Measurements from ENCODE around the gene PCDHB14. TPM values are rescaled to one million over a fixed set of nuclear protein-coding genes. Genes with fewer than 3 reads are reported as not detected.
"Not testable (repeated sequence)": the region's sequence is repeated elsewhere in the genome, so short reads cannot be mapped to it uniquely, and the experiment has no call there.

Gene PCDHB14
- total and polyA plus RNA-seq, 2 of the 4 experiments (the other 2 are of a cell fraction) = 0.18 to 0.36 TPM

GRCh38 chr5:141194332-141194731 lies 28.8 kb upstream of the PCDHB14 start:
- H4K91ac ChIP-seq (ENCODE audit: insufficient read depth, low read depth, low read length); H3K4me2 ChIP-seq (ENCODE audit: low read depth, low read length); DNase-seq; H3K9me1 ChIP-seq (ENCODE audit: insufficient read depth, low read length); H2AFZ ChIP-seq (replicated peaks; ENCODE audit: low read length, poor library complexity); intact Hi-C loops (cut with micrococcal nuclease); H3K4ac ChIP-seq (ENCODE audit: low read depth, low read length); H4K5ac ChIP-seq (ENCODE audit: low read depth, low read length); dilution Hi-C loops (cut with HindIII; ENCODE audit: low sequenced_read_pairs, unreplicated experiment); H3K27me3 ChIP-seq (ENCODE audit: control insufficient read depth, insufficient read depth, low read length); H3K18ac ChIP-seq (ENCODE audit: low read depth, low read length); H2BK15ac ChIP-seq (ENCODE audit: low read depth, low read length); H3K36me3 ChIP-seq (ENCODE audit: control insufficient read depth, insufficient read depth, low read length); H4K8ac ChIP-seq (ENCODE audit: low read depth in 2 of 2, low read length in 2 of 2); H3K79me1 ChIP-seq (ENCODE audit: low read depth in 1 of 2, low read length in 2 of 2); H3K56ac ChIP-seq (ENCODE audit: extremely low read depth, insufficient read depth, low read length); H3K23ac ChIP-seq (ENCODE audit: low read depth, low read length); H2BK5ac ChIP-seq (ENCODE audit: low read depth, low read length, poor library complexity, severe bottlenecking); H2BK20ac ChIP-seq (ENCODE audit: low read depth, low read length); POLR2A ChIA-PET (ENCODE audit: unreplicated experiment); H3K4me3 ChIP-seq (ENCODE audit: insufficient read depth, low read depth, low read length); H2AK5ac ChIP-seq (ENCODE audit: low read depth, low read length); H3K27ac ChIP-seq (ENCODE audit: insufficient read depth, low read length); ATAC-seq (ENCODE audit: low read depth); H3K9me3 ChIP-seq (ENCODE audit: control insufficient read depth, insufficient read depth, low read length); H4K20me1 ChIP-seq (ENCODE audit: insufficient read depth, low read length); H3K14ac ChIP-seq (replicated peaks; ENCODE audit: low read depth, low read length); H2BK120ac ChIP-seq (ENCODE audit: low read depth, low read length); H3K9ac ChIP-seq (ENCODE audit: low read depth, low read length); H2AK9ac ChIP-seq (replicated peaks; ENCODE audit: low read depth, low read length, poor library complexity); BruUV-seq (replicated peaks); CTCF ChIA-PET; H3K4me1 ChIP-seq (ENCODE audit: control insufficient read depth, insufficient read depth, low read length); in situ Hi-C loops (cut with MboI; ENCODE audit: low sequenced_read_pairs): not testable (repeated sequence)
- WGBS, 2 experiments (ENCODE audit: extremely low coverage in 2 of 2, insufficient read length in 1 of 2) = 14% methylated on average over 7 of the region's 37 CpGs; no CpG with 5 or more reads in 1 of the 2 experiments

Measured in IMR-90 (cell line).